GM21529 (cell line): Measurements from ENCODE around the gene USP25.

Experiments
- ATAC-seq: cut with Tn5 transposase; IDR thresholded peaks from one replicate; pipeline ENCODE4 v1.9.1; 2021; ENCODE audit not compliant: unreplicated experiment

The USP25 gene

DNA sequence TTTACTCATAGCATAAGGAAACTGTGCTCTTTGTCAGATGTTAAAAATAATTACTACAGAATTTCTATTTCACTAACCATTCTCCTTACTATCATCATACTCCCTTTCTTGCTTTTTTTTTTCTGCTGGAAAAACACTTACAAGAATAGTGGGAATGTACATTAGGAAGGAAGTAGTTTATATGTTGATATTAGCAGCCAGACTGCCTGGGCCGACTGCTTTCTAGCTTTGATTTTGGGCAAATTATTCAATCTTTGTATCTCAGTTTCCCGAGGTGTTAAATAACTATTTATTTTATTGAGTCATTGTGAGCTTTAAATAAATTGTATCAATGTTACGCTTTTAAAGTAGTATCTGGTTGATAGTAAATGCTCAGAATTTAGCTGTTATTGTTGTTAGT lies 122.4 kb downstream of the USP25 start:
- no peak for ATAC-seq

DNA sequence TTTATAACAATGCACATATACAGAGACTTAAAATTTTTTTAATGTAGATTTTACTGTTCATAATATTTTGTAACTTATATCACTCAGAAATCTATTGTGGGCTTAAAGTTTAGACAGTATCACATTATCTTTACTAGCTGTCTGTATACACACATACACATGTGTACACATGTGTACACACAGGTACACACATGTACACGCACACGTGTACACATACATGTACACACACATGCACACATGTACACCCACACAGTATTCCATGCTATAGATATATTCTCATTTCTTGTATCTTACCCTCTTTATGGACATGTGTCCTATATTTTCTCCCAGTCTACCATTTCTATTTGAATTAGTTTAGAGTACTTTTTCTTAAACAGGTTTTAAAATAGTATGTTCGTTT lies 123.3 kb downstream of the USP25 start:
- ATAC-seq = no peak

- no peak for ATAC-seq
Measured at GRCh38 chr21:15856813-15857212, 127.0 kb downstream of the USP25 start.

DNA sequence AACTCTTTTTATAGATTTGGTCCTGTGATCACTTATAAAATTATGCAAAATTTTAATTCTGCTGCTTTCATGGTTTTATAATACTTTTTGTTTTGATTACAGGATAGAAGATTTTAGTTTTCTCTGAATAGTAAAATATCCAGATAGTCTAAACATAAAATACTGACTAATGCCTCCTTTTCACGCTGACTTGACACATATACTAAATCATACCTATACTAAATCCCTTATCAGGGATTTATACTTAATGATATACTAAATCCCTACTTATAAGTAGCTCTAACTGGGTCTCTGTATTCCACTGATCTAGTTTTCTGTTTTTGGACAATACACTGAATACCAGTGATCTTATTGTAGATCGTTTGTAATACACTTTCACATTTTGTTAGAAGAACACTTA lies 128.0 kb downstream of the USP25 start:
- no peak for ATAC-seq

DNA sequence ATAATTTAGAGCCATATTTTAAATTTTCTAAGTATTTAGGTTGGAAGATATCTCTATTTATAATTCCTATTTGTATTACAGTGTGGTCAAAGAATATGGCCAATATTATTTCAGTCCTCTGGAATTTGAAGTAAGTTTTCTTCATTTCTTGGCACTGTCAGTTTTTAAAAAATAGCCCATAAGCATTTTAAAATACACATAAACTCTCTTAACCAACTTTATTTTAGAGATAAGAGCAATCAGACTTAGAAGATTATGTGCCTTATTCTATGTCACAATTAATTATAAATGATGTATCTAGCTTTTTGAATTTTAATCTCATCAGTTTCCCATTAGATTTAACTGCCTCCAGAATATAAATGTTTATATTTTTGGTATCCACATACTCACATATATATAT lies 130.8 kb downstream of the USP25 start:
- no peak for ATAC-seq

GRCh38 chr21:15868940-15869339 lies 139.2 kb downstream of the USP25 start:
- no peak for ATAC-seq

DNA sequence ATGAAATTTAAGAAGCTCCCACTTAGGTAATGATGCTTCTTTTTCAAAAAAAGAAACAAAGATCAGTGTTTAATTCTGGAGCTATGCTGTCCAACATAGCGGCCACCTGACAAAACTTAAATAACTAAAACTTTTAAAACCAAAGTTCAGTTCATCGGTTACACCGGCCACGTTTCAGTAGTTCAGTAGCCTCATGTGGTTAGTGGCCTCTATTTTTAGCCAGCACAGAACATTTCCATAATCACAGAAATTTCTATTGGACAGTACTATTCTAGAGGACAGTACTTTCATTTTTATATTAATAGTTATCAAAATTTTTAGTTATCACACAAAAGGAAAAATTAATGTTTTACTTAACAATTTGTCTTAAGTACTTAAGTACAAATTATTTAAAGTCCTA lies 141.0 kb downstream of the USP25 start:
- peak; percentile 71 for ATAC-seq

DNA sequence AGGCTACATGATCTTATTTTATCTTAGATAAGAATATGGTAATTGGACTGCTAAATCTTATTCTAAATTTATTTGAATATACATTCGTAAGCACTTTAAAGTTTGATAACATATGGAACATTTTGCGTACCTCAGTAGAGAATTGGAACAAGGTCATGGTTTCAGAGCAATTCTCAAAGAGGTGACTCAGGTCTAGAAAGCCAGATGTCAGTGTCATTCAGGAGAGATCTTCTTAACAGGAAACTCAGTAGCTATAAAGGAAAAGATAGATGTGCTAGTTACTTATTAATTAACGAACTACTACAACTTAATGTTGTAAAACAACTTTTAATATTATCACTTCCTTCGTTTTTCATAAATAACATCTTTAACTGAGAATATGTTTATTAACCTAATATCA lies 142.5 kb downstream of the USP25 start:
- ATAC-seq = peak; percentile 44

DNA sequence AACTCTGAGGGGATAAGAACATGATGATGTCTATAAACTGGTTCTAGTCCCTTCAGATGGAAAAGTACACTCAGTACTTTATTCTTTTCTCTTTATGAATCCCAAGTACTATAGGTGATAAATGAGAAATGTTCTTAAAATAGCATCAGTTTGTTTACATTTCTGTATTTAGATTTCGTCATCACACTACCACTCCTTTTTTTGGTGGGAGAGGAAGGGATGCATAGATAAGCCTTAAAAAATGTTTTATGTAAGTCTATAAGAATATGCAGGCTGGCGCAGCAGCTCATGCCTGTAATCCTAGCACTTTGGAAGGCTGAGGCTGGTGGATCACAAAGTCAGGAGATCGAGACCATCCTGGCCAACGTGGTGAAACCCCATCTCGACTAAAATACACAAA lies 144.8 kb downstream of the USP25 start:
- ATAC-seq = no peak

GRCh38 chr21:15875286-15875685 lies 145.5 kb downstream of the USP25 start:
- ATAC-seq = no peak

DNA sequence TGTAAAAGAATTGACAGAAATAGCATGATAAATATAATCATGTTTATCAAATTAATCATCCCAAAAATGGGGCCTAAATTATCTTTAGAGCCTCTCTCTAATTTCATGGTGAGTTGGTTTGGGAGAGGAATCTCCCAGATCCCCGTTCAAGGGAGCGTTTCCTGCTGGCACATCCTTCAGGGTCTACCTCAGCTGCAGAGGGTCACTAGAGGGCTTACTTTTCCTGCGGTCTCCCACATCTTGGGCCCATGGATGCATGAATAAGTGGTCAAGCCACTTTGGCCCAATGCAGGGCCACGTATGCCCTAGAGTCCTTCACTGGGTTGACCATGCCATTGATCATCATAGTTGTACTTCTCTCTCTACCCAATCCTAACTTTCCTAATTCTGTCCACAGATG lies 164.1 kb downstream of the USP25 start:
- ATAC-seq = no peak

DNA sequence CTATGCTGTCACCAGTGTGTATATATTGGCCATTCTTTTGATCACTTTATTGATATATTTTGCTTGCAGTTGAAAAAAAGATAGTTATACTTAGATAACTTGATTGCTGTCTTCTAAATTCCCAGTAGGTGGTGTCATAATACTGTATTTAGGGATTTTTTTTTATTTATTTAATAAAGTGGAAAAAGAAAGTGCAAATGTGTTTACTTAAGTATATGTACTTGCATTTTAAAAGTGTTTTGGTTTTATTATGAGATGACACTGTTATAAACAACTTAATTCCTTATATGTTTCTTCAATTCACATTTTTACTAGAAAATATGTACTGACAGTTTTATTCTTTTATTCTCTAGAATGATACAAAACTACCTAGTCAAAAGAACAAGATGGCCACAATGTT lies 164.8 kb downstream of the USP25 start:
- ATAC-seq = no peak

- no peak for ATAC-seq
Measured at GRCh38 chr21:15895142-15896106, 165.6 kb downstream of the USP25 start.

DNA sequence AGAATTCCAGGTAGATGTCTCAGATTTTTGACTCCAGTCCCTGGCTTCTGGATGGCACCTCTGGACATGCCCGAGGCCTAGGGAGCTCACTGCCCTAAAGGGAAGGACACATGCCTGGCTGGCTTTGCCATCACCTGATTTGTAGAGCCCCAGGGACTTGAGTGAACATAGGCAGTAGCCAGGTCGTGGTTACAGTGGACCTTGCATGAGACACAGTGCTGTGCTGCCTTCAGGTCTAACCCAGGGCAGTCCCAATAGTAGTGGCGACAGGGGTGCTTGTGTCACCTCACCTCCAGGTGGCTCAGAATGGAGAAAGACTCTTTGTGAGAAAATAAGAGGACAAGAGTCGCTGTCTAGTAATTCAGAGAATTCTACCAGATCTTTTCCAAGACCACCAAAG lies 166.7 kb downstream of the USP25 start:
- ATAC-seq = no peak

- ATAC-seq = no peak
Measured at GRCh38 chr21:15904389-15904788, 174.6 kb downstream of the USP25 start.

GRCh38 chr21:15908187-15908586 lies 178.4 kb downstream of the USP25 start:
- ATAC-seq = no peak

DNA sequence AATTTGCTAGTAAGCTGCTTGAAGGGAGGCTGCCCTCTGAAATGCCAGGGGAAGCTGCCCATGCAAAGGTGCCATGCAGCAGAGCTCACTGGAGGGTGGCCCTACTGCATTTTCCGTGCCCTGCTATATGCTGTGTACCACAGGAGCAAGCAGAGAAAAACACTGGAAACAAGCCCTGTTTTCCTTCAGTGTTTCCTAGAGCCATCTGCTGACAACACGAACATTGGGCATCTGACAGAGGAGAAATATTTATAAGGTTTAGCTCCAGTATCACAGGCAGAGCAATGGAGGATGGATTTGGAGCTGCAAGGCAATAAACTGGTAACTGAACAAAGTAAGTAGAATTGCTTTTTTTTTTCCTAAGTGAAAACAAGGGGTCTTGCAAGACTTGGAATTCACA lies 198.4 kb downstream of the USP25 start:
- ATAC-seq = no peak

DNA sequence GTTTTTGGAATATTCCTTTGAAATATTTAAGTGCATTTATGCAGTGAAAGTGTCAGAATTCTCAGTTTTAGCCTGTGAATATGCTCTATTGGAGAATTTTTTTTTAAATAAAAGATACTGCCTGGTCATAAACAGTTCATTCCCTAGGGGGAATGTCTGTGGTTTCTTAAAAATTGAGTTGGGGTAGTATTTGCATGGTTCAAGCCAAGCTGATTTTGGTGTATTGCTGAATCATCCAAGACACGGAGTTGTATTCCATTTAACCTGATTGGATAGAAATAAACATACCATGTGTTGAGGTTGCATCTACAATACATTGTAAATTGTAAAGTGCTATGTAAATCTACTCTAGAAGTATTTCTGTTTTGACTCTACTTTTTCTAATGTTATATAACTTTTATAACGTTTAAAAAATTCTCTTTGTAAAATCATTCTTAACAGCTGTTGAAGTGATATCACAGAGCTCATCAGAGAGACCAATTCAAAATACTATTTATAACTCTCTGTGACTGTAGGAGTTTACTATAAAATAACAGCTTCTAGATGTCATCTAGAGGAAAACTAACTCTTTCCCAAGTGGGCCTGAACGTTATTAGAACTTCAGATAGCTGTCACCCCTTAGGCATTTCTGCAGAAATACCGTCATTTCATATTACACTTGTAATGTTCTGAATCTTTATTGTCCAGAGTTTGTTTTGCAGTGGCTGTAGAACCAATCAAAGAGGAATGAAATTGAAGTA lies 199.1 kb downstream of the USP25 start:
- no peak for ATAC-seq

DNA sequence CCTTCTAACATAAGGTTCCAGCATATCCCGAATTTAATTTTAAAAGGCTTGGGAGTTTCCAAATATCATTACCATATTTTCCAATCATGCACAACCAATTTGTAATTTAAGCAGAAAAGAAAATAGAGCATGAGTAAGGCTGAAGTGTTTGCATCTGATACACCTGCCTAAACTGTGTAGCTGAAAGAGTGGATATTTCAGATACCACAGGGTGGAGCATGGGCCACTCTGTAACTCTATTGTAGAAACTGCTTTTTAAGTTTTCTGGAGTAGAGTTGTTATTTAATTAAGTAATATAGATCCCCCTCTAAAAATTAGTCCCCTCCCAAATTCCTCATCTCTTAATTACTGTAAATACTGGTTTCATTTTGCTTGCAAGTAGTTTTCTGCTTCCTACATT lies 199.8 kb downstream of the USP25 start:
- no peak for ATAC-seq
